GM20431 (cell line): ENCODE results near the gene ADCY10.
"Not testable (repeated sequence)": the region's sequence is repeated elsewhere in the genome, so short reads cannot be mapped to it uniquely, and the experiment has no call there.

Source experiments
- in situ Hi-C: fragments of 300-500 bp; cut with MseI, MboI; formaldehyde crosslinking; loops from one replicate; pipeline ENCODE4 v1.15.0; 2020; ENCODE audit warnings: low sequenced_read_pairs; ENCODE audit not compliant: unreplicated experiment

The ADCY10 gene

GRCh38 chr1:167893798-167894197 lies 20.1 kb downstream of the ADCY10 start:
- in situ Hi-C loops = no loop called here

GRCh38 chr1:167890400-167890799 lies 23.5 kb downstream of the ADCY10 start:
- in situ Hi-C loops = no loop called here

- in situ Hi-C loops = not testable (repeated sequence)
Observed at GRCh38 chr1:167887187-167887586, 26.7 kb downstream of the ADCY10 start.

GRCh38 chr1:167882376-167882775 lies 31.6 kb downstream of the ADCY10 start:
- in situ Hi-C loops = no loop called here

DNA sequence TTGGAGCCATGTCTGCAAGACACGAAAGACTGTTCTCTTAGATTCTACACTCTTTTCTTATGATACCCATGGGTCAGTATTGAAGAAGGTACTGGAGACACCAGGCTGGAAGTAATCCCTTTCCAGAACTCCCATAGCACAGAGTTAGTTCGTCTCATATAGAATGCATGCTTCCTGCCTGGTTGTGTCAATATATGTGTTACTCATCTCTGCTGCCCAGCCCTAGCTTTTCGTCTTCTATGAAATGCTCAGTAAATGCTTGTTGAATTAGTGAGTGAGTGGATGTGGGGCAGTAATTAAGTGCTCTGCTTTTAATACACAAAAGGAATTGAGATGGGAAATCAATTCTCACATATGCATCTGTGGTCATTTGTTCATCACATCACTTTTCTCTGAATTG lies 32.1 kb downstream of the ADCY10 start:
- in situ Hi-C loops = no loop called here

DNA sequence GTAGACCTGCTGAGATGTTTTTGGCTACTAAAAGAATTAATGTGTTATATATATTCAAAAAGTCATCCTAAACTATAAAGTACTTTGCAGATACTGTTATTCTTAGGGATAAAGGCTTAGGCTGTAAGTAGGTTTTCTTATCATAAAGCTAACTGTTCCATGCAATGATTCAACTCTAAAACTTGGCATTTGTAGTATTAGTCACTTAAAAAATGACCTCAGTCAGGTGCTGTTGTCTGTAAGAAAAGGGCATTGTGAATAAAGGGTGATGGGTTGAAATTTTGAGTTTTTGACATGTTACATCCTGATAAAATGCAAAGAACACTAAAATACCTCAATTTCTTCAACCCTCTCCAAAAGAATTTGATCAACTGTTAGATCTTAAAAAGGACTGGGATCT lies 32.9 kb downstream of the ADCY10 start:
- in situ Hi-C loops = no loop called here

GRCh38 chr1:167880580-167881021 lies 33.3 kb downstream of the ADCY10 start:
- in situ Hi-C loops = no loop called here

- in situ Hi-C loops = no loop called here
Observed at GRCh38 chr1:167879508-167879907, 34.4 kb downstream of the ADCY10 start.

DNA sequence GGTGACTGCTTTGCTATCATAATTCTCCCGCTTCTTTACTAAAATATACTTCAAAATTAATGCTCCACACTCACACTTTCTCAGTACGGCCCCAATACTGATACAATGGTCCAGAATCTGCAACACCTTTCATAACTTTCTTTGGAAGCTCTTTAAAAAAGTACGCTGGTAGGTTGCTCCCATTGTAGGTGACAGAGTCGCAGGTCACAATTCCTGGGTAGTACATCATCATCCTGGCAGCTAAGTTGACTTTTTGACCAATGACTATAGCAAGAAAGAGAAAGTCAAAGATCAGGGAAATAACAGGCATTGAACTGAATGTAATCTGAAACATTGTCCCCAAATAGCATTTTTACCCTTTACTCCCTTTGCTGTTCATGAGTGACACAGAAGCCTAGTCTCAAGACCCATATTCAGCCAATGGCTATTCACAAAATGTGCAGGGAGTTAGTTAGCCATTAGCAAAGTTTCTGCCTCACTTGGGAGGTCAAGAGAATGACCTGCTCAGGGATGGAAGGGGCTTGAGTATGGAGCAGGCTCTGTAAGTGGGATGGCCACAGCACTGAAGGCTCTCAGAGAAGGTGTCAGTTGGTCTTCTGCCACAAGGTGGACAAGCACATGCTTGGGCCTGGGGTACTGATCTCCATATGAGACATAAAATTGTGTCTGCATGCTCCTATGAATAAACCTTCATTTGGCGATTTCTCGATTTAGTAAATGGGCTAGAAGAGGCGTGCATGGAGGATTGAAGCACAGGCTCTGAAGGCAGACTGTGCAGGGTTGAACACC lies 35.4 kb downstream of the ADCY10 start:
- in situ Hi-C loops = no loop called here

GRCh38 chr1:167876597-167877175 lies 37.2 kb downstream of the ADCY10 start:
- in situ Hi-C loops = no loop called here

DNA sequence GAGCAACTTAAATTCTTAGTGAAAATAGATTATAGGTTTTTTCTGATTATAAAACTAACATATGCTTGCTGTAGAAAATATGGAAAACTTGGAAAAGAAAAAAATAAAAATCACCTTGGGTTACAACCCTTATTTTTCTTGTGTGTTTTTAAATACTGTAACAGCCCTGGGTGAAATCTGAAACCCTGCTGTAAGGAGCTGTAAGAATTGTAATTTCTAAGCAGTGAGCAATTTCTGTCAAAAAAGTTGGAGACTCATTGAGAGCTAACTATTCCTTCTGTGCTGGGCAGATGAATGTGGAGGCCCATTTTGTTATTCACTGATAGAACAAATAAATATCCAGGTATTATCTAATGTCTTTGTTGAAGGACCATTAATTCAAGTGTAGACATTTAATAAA lies 42.6 kb downstream of the ADCY10 start:
- in situ Hi-C loops = no loop called here

DNA sequence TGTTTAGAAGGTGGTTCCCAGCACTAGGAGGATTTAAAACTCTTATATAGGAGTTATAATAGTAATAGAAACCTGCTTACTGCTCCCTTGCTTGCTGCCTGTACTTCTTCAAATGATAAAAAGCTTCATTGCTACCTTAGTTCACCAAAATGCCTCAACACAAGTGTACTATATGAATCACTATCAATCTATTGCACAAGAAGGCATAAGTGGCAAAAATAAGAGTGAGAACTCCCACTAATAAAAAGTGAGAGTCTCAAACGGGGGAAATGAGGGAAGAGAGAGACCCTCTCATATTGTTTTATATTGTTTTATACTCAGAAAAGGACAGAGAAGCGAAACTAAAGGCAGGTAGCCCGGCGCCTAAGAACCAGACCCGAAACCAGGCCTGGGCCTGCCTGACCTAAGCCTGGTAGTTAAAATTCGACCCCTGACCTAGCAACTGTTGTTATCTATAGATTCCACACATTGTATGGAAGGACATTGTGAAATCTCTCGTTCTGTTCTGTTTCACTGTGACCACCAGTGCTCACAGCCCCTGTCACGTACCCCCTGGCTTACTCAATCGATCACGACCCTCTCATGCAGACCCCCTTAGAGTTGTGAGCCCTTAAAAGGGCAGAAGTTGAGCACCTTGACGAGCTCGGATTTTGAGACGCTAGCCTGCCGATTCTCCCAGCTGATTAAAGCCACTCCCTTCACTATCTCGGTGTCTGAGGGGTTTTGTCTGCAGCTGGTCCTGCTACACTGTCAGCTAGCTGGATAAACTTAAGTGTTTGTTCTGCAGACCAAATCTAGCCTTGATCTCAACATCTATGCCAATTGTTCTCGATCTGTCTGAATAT lies 44.6 kb downstream of the ADCY10 start:
- in situ Hi-C loops = not testable (repeated sequence)

DNA sequence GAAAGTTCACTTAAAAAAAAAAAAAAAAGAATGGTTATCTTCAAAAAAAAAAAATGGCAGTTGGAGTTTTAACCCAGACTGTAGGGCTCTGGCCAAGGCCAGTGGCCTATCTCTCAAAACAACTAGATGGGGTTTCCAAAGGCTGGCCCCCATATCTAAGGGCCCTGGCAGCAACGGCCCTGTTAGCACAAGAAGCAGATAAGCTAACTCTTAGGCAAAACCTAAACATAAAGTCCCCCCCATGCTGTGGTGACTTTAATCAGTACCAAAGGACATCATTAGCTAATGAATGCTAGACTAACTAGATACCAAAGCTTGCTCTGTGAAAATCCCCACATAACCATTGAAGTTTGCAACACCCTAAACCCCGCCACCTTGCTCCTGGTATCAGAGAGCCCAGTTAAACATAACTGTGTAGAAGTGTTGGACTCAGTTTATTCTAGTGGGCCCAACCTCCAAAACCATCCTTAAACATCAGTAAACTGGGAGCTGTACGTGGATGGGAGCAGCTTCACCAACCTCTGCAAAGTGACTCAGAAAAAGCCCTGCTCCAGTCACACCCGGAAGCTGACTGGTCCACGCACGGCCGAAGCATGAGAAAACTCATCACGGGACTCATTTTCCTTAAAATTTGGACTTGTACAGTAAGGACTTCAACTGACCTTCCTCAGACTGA lies 47.1 kb downstream of the ADCY10 start:
- in situ Hi-C loops = not testable (repeated sequence)

GRCh38 chr1:167866326-167866725 lies 47.6 kb downstream of the ADCY10 start:
- in situ Hi-C loops = not testable (repeated sequence)

DNA sequence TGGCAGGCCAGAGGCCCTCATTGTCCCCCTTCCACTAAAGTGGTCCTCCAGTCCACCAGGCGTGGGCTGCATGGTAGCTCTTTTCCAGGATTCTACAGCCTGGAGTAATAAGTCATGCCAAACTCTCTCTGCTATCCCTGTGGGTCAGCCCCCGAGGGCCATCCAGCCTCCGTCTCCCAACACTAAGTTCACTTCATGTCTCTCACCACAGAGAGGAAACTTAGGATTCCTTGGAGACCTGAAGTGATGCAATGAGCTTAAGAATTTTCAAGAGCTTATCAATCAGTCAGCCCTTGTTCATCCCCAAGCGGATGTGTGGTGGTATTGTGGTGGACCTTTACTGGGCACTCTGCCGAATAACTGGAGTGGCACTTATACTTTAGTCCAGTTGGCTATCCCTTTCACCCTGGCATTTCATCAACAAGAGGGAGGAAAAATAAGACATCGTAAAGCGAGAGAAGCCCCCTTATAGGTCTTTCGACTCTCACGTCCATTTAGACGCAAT lies 48.1 kb downstream of the ADCY10 start:
- in situ Hi-C loops = not testable (repeated sequence)

GRCh38 chr1:167865193-167865592 lies 48.7 kb downstream of the ADCY10 start:
- in situ Hi-C loops = not testable (repeated sequence)

GRCh38 chr1:167864392-167865032 lies 49.4 kb downstream of the ADCY10 start:
- in situ Hi-C loops = no loop called here

DNA sequence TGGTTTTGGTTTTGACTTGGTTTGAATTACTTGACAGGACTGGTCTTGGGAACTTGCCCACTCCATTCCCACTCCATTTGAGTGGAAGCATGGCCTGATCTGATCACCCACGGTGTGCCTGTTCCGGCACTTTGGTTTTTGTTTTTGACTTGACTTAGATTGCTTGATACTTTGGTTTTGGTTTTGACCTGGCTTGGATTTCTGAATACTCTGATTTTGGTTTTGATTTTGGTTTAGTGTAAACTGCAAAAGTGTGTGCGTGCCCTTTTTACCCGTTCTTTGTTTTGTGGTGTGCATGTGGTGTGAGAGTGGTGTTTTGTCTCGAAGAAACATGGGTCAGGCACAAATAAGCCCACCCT lies 50.0 kb downstream of the ADCY10 start:
- in situ Hi-C loops = no loop called here

DNA sequence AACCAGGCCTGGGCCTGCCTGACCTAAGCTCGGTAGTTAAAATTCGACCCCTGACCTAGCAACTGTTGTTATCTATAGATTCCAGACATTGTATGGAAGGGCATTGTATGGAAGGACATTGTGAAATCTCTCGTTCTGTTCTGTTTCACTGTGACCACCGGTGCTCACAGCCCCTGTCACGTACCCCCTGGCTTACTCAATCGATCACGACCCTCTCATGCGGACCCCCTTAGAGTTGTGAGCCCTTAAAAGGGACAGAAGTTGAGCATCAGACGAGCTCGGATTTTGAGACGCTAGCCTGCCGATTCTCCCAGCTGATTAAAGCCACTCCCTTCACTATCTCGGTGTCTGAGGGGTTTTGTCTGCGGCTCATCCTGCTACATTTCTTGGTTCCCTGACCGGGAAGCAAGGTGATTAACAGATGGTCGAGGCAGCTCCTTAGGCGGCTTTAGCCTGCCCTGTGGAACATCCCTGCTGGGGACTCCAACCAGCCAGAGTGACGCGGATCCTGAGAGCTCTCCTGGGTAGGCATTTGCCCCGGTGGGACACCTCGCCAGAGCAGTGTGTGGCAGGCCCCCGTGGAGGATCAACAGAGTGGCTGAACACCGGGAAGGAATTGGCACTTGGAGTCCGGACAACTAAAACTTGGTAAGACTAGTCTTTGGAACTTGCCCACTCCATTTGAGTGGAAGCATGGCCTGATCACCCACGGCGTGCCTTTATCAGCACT lies 50.6 kb downstream of the ADCY10 start:
- in situ Hi-C loops = not testable (repeated sequence)
